LoVo (cell line): Measurements from ENCODE around the gene SF3A1.

Experiments
- DNase-seq: peaks from one replicate; pipeline ENCODE4 v3.0.0-alpha.2; 2016; ENCODE audit warnings: low spot score

SF3A1 gene

GRCh38 chr22:30385942-30386341 is 29.2 kb upstream of the SF3A1 start:
- no peak for DNase-seq

GRCh38 chr22:30383061-30383460 is 26.4 kb upstream of the SF3A1 start:
- DNase-seq = no peak

- no peak for DNase-seq
Observed at GRCh38 chr22:30382340-30382739, 25.6 kb upstream of the SF3A1 start.

DNA sequence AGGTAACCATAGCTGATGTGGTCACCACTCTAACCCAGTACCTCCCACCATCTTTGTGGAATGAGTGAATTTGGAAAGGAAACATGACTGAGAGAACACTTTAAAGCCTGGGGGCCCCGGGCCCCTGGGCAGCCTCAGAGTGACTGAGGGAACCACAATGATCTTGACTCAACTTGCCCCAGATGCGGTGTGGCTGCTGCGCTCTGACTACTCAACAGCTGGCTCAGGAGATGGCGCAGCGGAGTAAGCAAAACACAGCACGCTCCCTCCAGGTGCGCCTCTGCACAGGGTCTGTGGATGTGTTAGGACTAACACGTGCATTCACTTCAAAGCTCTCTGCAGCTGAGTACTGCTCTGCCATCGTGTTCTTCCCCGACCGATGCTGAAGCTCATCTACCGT is 24.6 kb upstream of the SF3A1 start:
- DNase-seq = no peak

DNA sequence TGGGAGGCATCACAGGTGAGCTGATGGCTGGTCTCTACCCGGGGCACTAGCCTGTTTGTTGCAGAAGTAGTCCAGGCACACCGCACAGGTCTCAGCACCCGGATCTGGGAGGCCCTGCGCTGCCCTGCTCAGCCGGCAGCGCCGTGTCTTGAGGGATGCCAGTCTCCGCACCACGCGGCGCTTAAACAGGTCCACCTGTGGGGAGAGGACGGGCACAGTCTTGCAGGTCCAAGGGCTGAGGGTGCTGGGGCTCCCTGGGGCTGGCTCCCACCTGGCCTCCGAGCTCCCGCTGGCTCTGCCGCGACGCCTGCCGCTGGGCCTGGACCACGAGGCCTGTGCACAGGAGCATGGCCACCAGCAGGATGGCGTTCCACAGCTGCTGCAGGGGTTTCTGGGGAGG is 23.3 kb upstream of the SF3A1 start:
- no peak for DNase-seq

- DNase-seq = no peak
Observed at GRCh38 chr22:30375312-30375849, 18.7 kb upstream of the SF3A1 start.

DNA sequence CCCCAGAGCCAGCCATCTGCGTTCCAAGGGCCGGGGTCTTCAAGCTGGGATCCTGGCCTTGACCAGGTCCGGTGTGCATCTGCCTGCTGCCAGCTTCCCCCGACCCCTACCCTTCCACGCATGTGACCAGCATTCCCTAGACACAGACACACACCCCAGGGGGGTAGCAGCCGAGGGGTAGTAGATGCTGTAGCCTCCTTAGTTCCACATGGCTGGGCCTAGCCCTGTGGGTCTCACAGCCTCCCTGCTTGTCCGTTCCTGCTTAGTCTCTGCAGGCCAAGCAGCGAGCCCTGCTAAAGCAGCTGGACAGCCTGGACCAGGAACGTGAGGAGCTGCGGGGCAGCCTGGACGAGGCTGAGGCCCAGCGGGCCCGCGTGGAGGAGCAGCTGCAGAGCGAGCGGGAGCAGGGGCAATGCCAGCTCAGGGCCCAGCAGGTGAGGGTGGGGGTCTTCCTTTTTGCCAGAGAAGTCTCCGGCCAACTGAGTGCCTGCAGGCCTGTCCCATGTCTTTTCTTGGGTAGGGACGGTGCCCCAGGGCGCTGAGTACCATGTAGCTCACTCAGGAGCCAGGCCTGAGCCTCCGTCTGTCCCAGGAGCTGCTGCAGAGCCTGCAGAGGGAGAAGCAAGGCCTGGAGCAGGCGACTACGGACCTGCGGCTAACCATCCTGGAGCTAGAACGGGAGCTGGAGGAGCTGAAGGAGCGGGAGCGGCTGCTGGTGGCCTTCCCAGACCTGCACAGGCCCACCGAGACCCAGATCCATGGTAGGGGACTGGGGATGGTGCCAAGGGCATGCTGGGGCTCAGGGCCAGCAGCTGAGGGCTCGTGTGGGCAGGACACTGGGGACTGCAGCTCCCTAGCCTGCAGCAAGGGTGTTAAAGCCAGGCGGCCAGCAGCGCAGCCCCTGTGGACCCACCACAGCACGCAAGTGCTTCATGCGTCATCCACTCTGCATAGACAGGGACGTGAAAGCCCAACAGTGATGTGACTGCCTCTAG is 16.9 kb upstream of the SF3A1 start:
- no peak for DNase-seq

- no peak for DNase-seq
Observed at GRCh38 chr22:30372915-30373314, 16.2 kb upstream of the SF3A1 start.

GRCh38 chr22:30371981-30372380 is 15.3 kb upstream of the SF3A1 start:
- DNase-seq = no peak

DNA sequence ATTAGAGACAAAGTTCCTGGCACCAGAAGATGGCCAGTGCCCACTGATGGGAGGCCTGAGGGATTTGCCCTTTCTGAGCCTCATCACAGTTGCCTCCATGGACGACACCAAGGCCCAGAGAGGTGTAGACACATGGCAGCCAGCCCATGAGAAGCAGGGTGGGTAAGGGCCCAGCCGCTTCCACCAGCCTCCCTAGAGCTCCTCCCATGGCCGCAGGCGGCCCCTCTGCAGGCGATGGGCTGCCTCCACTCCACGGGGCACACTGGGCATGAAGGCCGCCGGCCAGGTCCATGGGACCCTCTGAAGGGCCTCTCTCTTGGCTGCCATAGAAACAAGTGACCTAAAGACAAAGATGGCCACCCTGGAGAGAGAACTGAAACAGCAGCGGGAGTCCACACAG is 14.6 kb upstream of the SF3A1 start:
- DNase-seq = no peak

DNA sequence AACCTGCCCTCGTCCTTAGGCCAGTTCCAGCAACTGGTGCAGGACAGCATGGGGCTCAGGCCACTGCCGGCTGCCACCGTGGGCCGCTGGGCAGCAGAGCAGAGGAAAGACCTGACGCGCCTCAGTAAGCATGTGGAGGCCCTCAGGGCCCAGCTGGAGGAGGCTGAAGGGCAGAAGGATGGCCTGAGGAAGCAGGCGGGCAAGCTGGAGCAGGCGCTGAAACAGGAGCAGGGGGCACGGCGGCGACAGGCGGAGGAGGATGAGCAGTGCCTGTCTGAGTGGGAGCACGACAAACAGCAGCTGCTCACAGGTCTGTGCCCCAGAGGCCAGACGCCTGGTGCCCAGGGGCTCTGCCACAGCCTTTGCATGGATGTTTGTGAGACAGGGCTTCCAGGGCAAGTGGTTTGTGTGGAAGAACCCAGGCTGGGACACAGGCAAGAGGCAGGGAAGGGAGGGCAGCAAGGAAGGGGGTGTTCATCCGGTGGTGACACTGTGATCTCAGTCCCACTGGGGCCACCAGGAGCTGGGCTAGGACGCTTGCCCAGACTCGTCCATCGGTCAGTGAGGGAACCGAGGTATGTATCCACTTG is 14.0 kb upstream of the SF3A1 start:
- DNase-seq = no peak

- DNase-seq = no peak
Observed at GRCh38 chr22:30368420-30368819, 11.7 kb upstream of the SF3A1 start.

DNA sequence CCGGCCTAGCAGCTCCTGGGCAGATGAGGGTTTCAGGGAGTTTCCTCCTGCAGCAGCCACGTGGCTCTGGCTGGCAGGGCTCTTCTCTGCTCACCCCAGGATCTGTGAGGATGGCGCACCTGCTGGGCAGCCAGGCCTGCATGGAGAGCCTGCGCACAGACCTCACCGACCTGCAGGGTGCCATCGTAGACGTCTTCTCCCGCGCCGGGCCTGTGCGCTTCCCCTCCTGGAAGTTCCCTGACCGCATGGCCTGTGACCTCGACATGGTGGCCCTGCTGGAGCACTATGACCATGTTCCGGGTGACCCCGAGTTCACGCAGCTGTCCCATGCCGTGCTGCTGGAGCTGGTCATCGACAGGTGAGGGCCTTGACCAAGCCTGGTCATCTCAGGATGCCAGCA is 9.2 kb upstream of the SF3A1 start:
- no peak for DNase-seq

- no peak for DNase-seq
Observed at GRCh38 chr22:30362651-30363281, 6.1 kb upstream of the SF3A1 start.

DNA sequence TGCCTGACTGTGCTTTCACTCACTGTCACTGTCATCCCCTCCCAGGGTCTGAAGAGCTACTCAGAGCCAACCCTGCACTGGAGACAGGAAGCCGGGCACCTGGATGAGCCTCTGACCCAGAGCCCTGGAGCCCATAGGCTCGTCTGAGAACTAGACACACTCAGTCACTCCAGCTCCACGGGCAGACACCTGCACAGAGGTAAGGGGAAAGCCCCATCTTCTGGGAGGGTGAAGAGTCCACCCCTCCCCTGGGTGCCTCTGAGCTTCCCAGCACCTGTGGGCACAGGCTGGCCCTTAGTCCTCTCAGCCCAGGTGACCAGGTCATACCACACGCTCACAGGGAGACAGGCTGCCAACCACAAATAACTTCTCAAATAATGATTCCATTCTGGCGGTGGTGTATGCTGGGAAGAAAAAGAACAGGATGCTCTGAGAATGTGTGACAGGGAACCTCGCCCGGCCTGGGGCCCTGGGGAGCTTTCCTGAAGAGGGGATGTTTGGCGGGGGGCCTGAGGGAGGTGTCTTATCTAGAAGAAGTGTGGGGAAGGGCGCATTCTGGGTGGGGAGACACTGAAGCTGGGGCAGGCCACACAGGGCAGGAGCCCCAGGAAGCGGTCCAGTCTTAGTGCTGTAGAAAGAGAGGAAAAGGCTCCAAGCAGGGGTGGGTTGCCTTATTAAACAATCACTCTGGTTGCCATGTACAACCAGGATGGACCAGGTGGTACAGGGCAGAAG is 5.4 kb upstream of the SF3A1 start:
- no peak for DNase-seq

DNA sequence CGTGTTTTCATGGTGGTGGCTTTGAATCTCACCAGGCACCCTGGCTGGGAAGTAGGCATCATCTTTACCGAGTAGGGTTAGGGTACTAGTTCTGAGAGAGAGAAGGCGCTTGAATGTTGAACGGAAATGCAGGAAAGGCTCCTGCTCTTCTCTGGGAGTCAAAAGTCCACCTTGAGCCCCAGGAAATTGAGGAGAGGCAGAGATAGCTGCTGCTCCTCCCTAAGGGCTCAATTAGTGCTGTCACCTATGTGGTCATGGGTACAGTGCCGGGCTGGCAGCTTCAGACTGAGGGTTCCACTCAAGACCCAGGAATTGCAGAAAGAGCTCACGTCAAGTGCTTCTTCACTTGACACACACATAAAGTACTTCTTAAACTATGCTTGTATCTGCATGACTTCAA is 1.8 kb upstream of the SF3A1 start:
- no peak for DNase-seq

- no peak for DNase-seq
Observed at GRCh38 chr22:30357650-30358215, 1.0 kb upstream of the SF3A1 start.

- no peak for DNase-seq
Observed at GRCh38 chr22:30357236-30357570, 509 bp upstream of the SF3A1 start.

DNA sequence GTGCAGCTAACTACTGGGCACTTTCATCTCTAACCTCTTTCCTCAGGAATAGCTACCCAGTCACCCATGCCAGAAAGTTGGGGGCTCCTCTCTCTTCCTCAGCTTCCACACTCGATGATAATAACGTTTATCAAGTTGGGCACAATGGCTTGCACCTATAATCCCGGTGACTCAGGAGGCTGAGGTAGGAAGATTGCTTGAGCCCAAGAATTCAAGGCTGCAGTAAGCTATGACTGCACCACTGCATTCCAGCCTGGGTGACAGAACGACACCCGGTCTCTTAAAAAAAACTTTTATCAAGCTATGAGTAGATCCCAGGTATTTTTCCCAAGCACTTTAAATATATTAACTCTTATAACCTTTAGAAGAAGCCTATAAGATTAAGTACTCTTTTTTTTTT is 2.0 kb downstream of the SF3A1 start:
- DNase-seq = no peak

- DNase-seq = no peak
Observed at GRCh38 chr22:30351226-30351625, 5.5 kb downstream of the SF3A1 start.

DNA sequence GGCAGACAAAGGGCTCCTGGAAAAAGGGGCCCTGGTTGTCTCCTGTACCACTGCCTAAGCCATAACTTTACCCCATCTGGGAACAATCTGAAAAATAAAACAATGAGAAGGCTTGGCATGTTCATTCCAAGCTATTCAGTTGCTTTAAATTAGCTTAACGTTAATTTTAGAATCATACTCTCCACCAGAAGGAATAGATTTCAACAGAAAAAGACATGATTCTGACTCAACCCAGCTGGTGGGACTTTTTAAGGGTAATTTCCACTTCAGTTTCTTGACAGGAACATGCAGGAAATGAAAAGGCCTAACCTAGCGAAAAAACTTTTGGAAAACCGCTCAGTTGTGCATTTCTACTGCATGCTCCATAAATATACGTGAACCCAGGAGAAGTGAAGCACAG is 7.9 kb downstream of the SF3A1 start:
- DNase-seq = no peak

DNA sequence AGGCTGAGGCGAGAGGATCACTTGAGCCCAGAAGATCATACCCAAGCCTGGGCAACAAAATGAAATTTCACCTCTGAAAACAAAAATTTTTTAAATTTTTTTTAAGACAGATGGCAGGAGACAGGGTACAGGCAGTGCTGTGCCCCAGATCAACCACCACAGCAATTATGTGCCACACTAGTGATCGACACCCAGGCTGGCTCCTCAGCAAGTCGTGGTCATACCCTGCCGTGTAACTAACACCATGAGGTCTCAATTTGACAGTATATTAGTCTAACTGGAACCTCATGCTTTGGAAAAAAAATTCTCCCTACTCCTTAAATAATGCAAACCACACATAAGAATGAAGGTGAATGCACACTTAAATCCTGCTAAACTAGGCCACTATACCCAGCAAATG is 8.3 kb downstream of the SF3A1 start:
- DNase-seq = no peak
